HepG2 (cell line): ENCODE data around the gene DMXL2. TPM values are rescaled to one million over a fixed set of nuclear protein-coding genes. Genes with fewer than 3 reads are reported as not detected.

Experiments
- ATAC-seq: fragments of 200-7000 bp; cut with Tn5 transposase; 3 replicates; pipeline ENCODE4 v1.9.1; 2020; ENCODE audit warnings: mild to moderate bottlenecking, moderate library complexity
- BruUV-seq: library from RNA; stranded (reverse); fragments of 400-500 nt; replicated peaks from 2 replicates; lab custom pipeline; 2021; lab: Mats Ljungman, UMichigan
- CTCF ChIA-PET: fragments of 300-600 bp; formaldehyde crosslinking; extraction: SDS; loops from one replicate; lab custom pipeline; 2021; ENCODE audit warnings: low total read pairs, inconsistent platforms, low intra/inter-chr PET ratio; lab: Yijun Ruan, JAX
- POLR2A ChIA-PET: fragments of 350-600 bp; sonication (Branson Sonifier 250); formaldehyde crosslinking; loops from one replicate; lab custom pipeline; 2020; ENCODE audit warnings: antibody characterized with exemption, inconsistent platforms; lab: Yijun Ruan, JAX
- DNase-seq: peaks from one replicate; pipeline ENCODE4 v3.0.0-alpha.2; 2015; ENCODE audit warnings: low spot score
- FAIRE-seq: peaks from 3 replicates; lab custom pipeline; 2011; peaks lifted over from hg19 to GRCh38; lab: Jason Lieb, UNC
- H2AFZ ChIP-seq: one replicate; pipeline ENCODE4 v1.6.1; 2011; ENCODE audit warnings: low read length, inconsistent platforms
- H3K27ac ChIP-seq: fragments of 300-600 bp; 3 replicates; pipeline ENCODE4 v1.8.0; 2011; ENCODE audit warnings: mixed run types, mild to moderate bottlenecking, mixed read lengths, low read length, inconsistent platforms; ENCODE audit not compliant: insufficient read depth; ENCODE audit errors: extremely low read length
- H3K27me3 ChIP-seq, 2 experiments: fragments of 200-600 bp in 1 of 2; 2 replicates in 1 of 2; 3 replicates in 1 of 2; pipeline versions ENCODE4 v1.6.0 to v1.8.0; 2011; ENCODE audit warnings: low read length in 2 of 2, mild to moderate bottlenecking in 2 of 2, moderate library complexity in 2 of 2, inconsistent platforms in 1 of 2; ENCODE audit not compliant: insufficient read depth in 2 of 2, control insufficient read depth in 1 of 2
- H3K36me3 ChIP-seq, 2 experiments: fragments of 200-600 bp in 1 of 2; replicated peaks in 1 of 2; 2 replicates in 1 of 2; 3 replicates in 1 of 2; pipeline versions ENCODE4 v1.5.1 to v1.8.0; 2011; ENCODE audit warnings: low read length in 2 of 2, inconsistent platforms in 1 of 2; ENCODE audit not compliant: insufficient read depth in 2 of 2, control insufficient read depth in 1 of 2
- H3K4me1 ChIP-seq: 2 replicates; pipeline ENCODE4 v1.5.1; 2012; ENCODE audit warnings: low read length, inconsistent platforms; ENCODE audit not compliant: insufficient read depth
- H3K4me2 ChIP-seq: 2 replicates; pipeline ENCODE4 v1.6.0; 2011; ENCODE audit warnings: low read depth, low read length, inconsistent platforms
- H3K4me3 ChIP-seq, 3 experiments: fragments of 200-600 bp in 1 of 3; sonication (generic), shearing (Covaris generic) in 1 of 3; replicated peaks in 1 of 3; 2 replicates each; pipeline ENCODE4 v1.5.1; 2011 to 2016; ENCODE audit warnings: low read length in 3 of 3, inconsistent platforms in 2 of 3, low read depth in 2 of 3, mild to moderate bottlenecking in 2 of 3, control low read depth in 1 of 3, mixed read lengths in 1 of 3; ENCODE audit not compliant: insufficient read depth in 1 of 3
- H3K79me2 ChIP-seq: one replicate; pipeline ENCODE4 v1.6.1; 2011; ENCODE audit warnings: low read length, inconsistent platforms; ENCODE audit not compliant: insufficient read depth
- H3K9ac ChIP-seq: 2 replicates; pipeline ENCODE4 v1.6.0; 2011; ENCODE audit warnings: mild to moderate bottlenecking, low read depth, low read length, inconsistent platforms; ENCODE audit not compliant: insufficient read depth
- H3K9me3 ChIP-seq: 2 replicates; pipeline ENCODE4 v1.5.1; 2012; ENCODE audit warnings: mild to moderate bottlenecking, low read length
- H4K20me1 ChIP-seq: 2 replicates; pipeline ENCODE4 v1.6.0; 2011; ENCODE audit warnings: inconsistent platforms, mild to moderate bottlenecking, low read length, moderate library complexity; ENCODE audit not compliant: insufficient read depth
- ARNT ChIP-seq: fragments of 450-650 bp; IDR thresholded peaks from 2 replicates; pipeline ENCODE4 v1.6.1; 2017
- CEBPB ChIP-seq: IDR thresholded peaks from 2 replicates; pipeline ENCODE4 v1.6.1; 2011; ENCODE audit warnings: low read depth, low read length, improper control_type of control experiment, borderline replicate concordance
- EZH2 ChIP-seq: conservative IDR thresholded peaks from 2 replicates; pipeline ENCODE4 v1.6.1; 2012; ENCODE audit warnings: mild to moderate bottlenecking, low read depth, low read length, moderate library complexity
- MAFF ChIP-seq: IDR thresholded peaks from 2 replicates; pipeline ENCODE4 v1.6.1; 2011; ENCODE audit warnings: low read depth, low read length, improper control_type of control experiment
- MLX ChIP-seq: IDR thresholded peaks from 2 replicates; pipeline ENCODE4 v1.6.1; 2016
- MYPOP ChIP-seq: sonication (generic); formaldehyde crosslinking; IDR thresholded peaks from 2 replicates; pipeline ENCODE4 v1.8.1; 2023; ENCODE audit warnings: mild to moderate bottlenecking, moderate library complexity, missing genetic modification reagents
- SRSF4 ChIP-seq: fragments of 200-400 bp; formaldehyde crosslinking; IDR thresholded peaks from one replicate; pipeline ENCODE4 v1.6.1; 2018; ENCODE audit warnings: mild to moderate bottlenecking, low read depth, low read length, moderate library complexity; ENCODE audit not compliant: poor library complexity, severe bottlenecking
- ZBTB26 ChIP-seq: IDR thresholded peaks from 2 replicates; pipeline ENCODE4 v1.6.1; 2016; ENCODE audit warnings: missing compliant biosample characterization, missing genetic modification reagents, borderline replicate concordance
- ZNF136 ChIP-seq: sonication (generic); formaldehyde crosslinking; IDR thresholded peaks from 2 replicates; pipeline ENCODE4 v1.8.1; 2022; ENCODE audit warnings: low read depth, mild to moderate bottlenecking, moderate library complexity, missing genetic modification reagents
- ZNF225 ChIP-seq: sonication (generic); formaldehyde crosslinking; IDR thresholded peaks from 2 replicates; pipeline ENCODE4 v1.4.0; 2020; ENCODE audit warnings: mild to moderate bottlenecking, missing genetic modification reagents
- WGBS: methylation state at CpG from one replicate; pipeline ENCODE4 v1.1.6; 2017; ENCODE audit warnings: low lambda C conversion rate; 5-methylcytosine and 5-hydroxymethylcytosine counted together
- in situ Hi-C: cut with HindIII; loops from 2 replicates; pipeline ENCODE4 v1.10.0; 2017; ENCODE audit warnings: low pct_unique_long_range_greater_than_20kb; ENCODE audit not compliant: extremely low pct_ligation_motif_present
- intact Hi-C: fragments of 100-400 bp; cut with micrococcal nuclease; formaldehyde crosslinking; loops from one replicate; pipeline ENCODE4 v1.10.0; 2022; ENCODE audit not compliant: unreplicated experiment
- polyA plus RNA-seq, 8 experiments: library from polyadenylated mRNA; depleted of rRNA in 3 of 8; stranded (reverse) in 7 of 8; unstranded in 1 of 8; fragments of >200 nt; fragmentation: Illumina TruSeq in 4 of 8; extraction: Trizol in 4 of 8; gene quantifications; 2 replicates each; pipeline versions ENCODE4 v1.2.1 to v1.2.3, GENCODE V29; 2011 to 2016; ENCODE audit warnings: low read depth in 4 of 8, missing spikeins in 1 of 8, mixed read lengths in 1 of 8; ENCODE audit not compliant: insufficient read depth in 1 of 8
- total RNA-seq, 5 experiments: library from RNA; depleted of rRNA; stranded (reverse); fragments of >200 nt; fragmentation: Illumina TruSeq; extraction: Trizol; gene quantifications; 2 replicates each; pipeline ENCODE4 v1.2.3, GENCODE V29; 2016; ENCODE audit warnings: low read depth in 1 of 5
- TF ChIP-seq, protein P1 (sequence below): sonication (generic); formaldehyde crosslinking; IDR thresholded peaks from 2 replicates; pipeline ENCODE4 v1.4.0; 2020; ENCODE audit warnings: missing genetic modification reagents

The DMXL2 gene
- total and polyA plus RNA-seq, 2 of the 13 experiments (the other 11 are each of a cell fraction or from before 2014, with no cell fraction given), result 11.6 to 15.3 TPM

DNA sequence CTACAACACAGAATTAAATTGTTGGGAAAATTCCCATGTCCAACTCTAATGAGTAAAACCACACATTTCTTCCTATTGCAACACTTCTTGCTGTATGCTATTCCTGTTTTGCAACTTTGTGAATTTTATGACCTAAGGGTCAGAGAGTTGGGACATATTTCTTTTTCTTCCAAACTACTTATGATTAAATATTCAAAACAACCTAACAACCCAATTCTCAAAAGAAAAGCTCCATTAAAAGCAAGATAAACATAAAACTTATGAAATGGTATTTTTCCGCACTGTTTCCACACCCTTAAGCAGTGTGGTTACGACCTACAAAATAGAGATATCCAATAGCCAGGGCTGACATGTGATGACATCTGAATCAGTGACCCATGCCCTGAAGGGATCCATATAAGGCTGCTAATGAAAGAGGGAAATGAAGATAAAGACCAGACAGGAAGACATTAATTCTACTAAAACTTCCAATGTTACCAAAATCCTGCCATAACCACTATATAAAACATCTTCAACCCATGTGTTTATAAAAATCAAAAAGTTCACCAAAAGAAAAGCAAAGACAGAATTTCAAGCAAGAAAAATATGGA lies 45.6 kb downstream of the DMXL2 start:
- POLR2A ChIA-PET, result no interaction called here
- intact Hi-C loops, result no loop called here

DNA sequence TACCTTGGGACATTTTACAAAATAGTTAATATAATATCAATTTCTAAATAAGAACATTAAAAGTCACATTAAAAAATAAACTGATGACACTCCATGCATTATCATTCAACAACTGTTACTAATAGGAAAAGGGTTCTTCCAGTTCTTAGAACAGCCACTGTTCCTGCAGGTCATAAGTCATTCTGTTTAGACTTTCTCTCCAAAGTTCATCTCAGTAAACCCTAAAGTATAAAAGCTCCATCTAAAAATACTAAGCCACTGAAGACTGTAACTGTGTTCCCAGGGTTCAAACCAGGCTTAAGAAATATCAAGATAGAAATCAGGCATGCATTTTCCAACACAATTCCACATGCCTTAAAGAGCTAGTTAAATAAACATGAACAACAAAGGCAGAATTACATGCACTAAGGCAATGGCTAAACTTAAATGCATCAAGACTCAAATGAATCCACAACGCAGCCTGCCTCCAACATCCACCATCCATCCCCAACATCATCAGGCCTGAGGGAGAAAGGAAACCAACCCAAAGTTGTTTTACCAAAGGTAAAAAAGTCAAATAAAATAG lies 46.2 kb downstream of the DMXL2 start:
- FAIRE-seq (no peak), DNase-seq (no peak), ATAC-seq (no peak)
- POLR2A ChIA-PET, result no interaction called here
- intact Hi-C loops (no loop called here), in situ Hi-C loops (no loop called here)
- no peaks in the 10 kb centered on the region for H4K20me1 ChIP-seq
- no peak overlapping the region for H3K9ac ChIP-seq
- no peak overlapping the region for H2AFZ ChIP-seq
- H3K79me2 ChIP-seq, result no peaks in the 10 kb centered on the region
- CTCF ChIA-PET, result no interaction called here
- no peak overlapping the region for H3K4me3 ChIP-seq
- no peak overlapping the region for H3K27ac ChIP-seq
- H3K9me3 ChIP-seq, result no peaks in the 10 kb centered on the region
- no peaks in the 10 kb centered on the region for H3K4me1 ChIP-seq
- WGBS, result 100% methylated on average over 1 of the region's 1 CpG
- no peaks in the 10 kb centered on the region for H3K36me3 ChIP-seq
- no TSS peak for BruUV-seq
- H3K27me3 ChIP-seq, result no peaks in the 10 kb centered on the region
- H3K4me2 ChIP-seq, result no peak overlapping the region
- TF ChIP-seq ZNF136 (CRISPR knock-in tag), result no peak
- no peak for TF ChIP-seq MLX (CRISPR knock-in tag)
- TF ChIP-seq MAFF, result no peak
- no peak for TF ChIP-seq EZH2
- TF ChIP-seq ZBTB26 (CRISPR knock-in tag), result no peak
- TF ChIP-seq, protein P1, sequence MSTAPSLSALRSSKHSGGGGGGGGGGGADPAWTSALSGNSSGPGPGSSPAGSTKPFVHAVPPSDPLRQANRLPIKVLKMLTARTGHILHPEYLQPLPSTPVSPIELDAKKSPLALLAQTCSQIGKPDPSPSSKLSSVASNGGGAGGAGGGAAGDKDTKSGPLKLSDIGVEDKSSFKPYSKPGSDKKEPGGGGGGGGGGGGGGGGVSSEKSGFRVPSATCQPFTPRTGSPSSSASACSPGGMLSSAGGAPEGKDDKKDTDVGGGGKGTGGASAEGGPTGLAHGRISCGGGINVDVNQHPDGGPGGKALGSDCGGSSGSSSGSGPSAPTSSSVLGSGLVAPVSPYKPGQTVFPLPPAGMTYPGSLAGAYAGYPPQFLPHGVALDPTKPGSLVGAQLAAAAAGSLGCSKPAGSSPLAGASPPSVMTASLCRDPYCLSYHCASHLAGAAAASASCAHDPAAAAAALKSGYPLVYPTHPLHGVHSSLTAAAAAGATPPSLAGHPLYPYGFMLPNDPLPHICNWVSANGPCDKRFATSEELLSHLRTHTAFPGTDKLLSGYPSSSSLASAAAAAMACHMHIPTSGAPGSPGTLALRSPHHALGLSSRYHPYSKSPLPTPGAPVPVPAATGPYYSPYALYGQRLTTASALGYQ (CRISPR knock-in tag), result no peak
- no peak for TF ChIP-seq ZNF225 (CRISPR knock-in tag)

More for the DNA sequence above, 45.6 kb downstream of the DMXL2 start:
- no peak overlapping the region for H3K4me2 ChIP-seq
- H3K4me1 ChIP-seq, result no peaks in the 10 kb centered on the region
- H3K9ac ChIP-seq, result no peak overlapping the region
- no peaks in the 10 kb centered on the region for H3K36me3 ChIP-seq
- ATAC-seq (no peak), DNase-seq (no peak), FAIRE-seq (no peak)
- H2AFZ ChIP-seq, result no peak overlapping the region
- WGBS, result 92% methylated on average over 2 of the region's 2 CpGs
- no TSS peak for BruUV-seq
- peak; percentile 72 for TF ChIP-seq CEBPB
- TF ChIP-seq SRSF4, result no peak
- no peak for TF ChIP-seq MYPOP (CRISPR knock-in tag)
- TF ChIP-seq ARNT, result no peak
- CTCF ChIA-PET, result no interaction called here
- H3K9me3 ChIP-seq, result no peaks in the 10 kb centered on the region
- H4K20me1 ChIP-seq, result no peaks in the 10 kb centered on the region
- no peak overlapping the region for H3K27ac ChIP-seq
- no peak overlapping the region for H3K4me3 ChIP-seq
- no peaks in the 10 kb centered on the region for H3K27me3 ChIP-seq
- in situ Hi-C loops, result no loop called here
- no peaks in the 10 kb centered on the region for H3K79me2 ChIP-seq
